Measurements from ENCODE around the gene TLCD5. TPM values are rescaled to one million over a fixed set of nuclear protein-coding genes. Genes with fewer than 3 reads are reported as not detected.

The TLCD5 gene
- total RNA-seq, 1 experiment from 2014 or later: 7.1 TPM

DNA sequence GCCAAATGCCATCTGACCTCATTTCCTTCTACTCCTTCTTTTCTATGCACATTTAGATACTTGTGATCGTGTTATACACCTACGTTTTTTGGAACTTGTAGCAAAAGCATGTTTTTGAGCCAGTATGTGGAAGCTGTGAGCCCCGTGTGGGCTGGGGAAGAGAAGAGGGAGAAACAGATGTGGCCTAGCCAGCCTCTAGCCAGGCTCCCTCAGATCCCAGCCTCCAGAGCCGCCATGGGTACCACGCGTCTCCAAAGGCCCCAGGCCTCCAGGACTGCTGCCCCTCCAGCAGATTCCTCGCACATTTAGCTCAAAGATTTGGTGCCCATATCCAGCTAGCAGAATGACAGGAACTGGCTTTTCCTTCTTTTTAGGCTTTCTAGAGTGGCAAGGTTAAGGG, 17.0 kb upstream of the TLCD5 start:
- H4K8ac ChIP-seq (replicated peaks; ENCODE audit: insufficient read length, low read depth, low read length): no peak overlapping the region
- no peak overlapping the region for H2AK5ac ChIP-seq (ENCODE audit: insufficient read length, low read length)
- H3K4me1 ChIP-seq (ENCODE audit: insufficient read depth, low read length): no peaks in the 10 kb centered on the region; the same call in 1 of the 2 replicates
- no peak overlapping the region for H2BK20ac ChIP-seq (ENCODE audit: low read depth, low read length, poor library complexity, severe bottlenecking)
- H2AFZ ChIP-seq (ENCODE audit: low read length): no peak overlapping the region
- H2BK5ac ChIP-seq (ENCODE audit: insufficient read length, low read length): no peak overlapping the region
- H3T11ph ChIP-seq (ENCODE audit: low read length): no peak overlapping the region
- H3K4me3 Mint-ChIP-seq: no peak overlapping the region
- no peak overlapping the region for H4K91ac ChIP-seq (ENCODE audit: insufficient read length, low read depth, low read length)
- no peak overlapping the region for H4K5ac ChIP-seq (ENCODE audit: insufficient read length, low read depth, low read length)
- H3K79me1 ChIP-seq (ENCODE audit: insufficient read depth, low read depth, low read length, poor library complexity, severe bottlenecking): no peaks in the 10 kb centered on the region
- H3K14ac ChIP-seq (ENCODE audit: insufficient read depth, low read length): no peak overlapping the region
- H3K18ac ChIP-seq (ENCODE audit: insufficient read length, low read depth, low read length): no peak overlapping the region
- no peaks in the 10 kb centered on the region for H3K36me3 Mint-ChIP-seq (ENCODE audit: insufficient read depth in 1 of 3, low read depth in 3 of 3)
- H3K23ac ChIP-seq (ENCODE audit: insufficient read length, low read depth, low read length): no peak overlapping the region
- H4K20me1 ChIP-seq (ENCODE audit: control insufficient read depth, insufficient read depth, insufficient read length): no peaks in the 10 kb centered on the region
- H3K27ac Mint-ChIP-seq: no peak overlapping the region
- H3K79me2 ChIP-seq (ENCODE audit: insufficient read depth, low read length): no peaks in the 10 kb centered on the region
- no peaks in the 10 kb centered on the region for H3K9me3 Mint-ChIP-seq
- no CpG with 5 or more reads among the region's 7 CpGs for WGBS (ENCODE audit: extremely low coverage, insufficient read length, low lambda C conversion rate)
- DNase-seq: no peak
- no peak overlapping the region for H2BK12ac ChIP-seq (ENCODE audit: insufficient read length, low read depth, low read length)
- TF ChIP-seq CTCF (conservative IDR thresholded peaks at IDR 0.05): no peak
- no peak overlapping the region for H3K56ac ChIP-seq (ENCODE audit: insufficient read length, low read depth, low read length)
- H3K9me3 ChIP-seq (ENCODE audit: control insufficient read depth, low read depth, low read length): no peaks in the 10 kb centered on the region
- H3K27me3 Mint-ChIP-seq (ENCODE audit: low read depth): peaks cover 15% of the 10 kb centered on the region
- H3K4ac ChIP-seq (ENCODE audit: low read depth, low read length): no peak overlapping the region
- peaks cover 20 to 24% of the 10 kb centered on the region in 2 experiments for H3K4me1 Mint-ChIP-seq
- no peak overlapping the region for H3K4me2 ChIP-seq (ENCODE audit: insufficient read depth, insufficient read length, low read length)
- H2BK15ac ChIP-seq (ENCODE audit: low read depth, low read length): no peak overlapping the region
- no peak overlapping the region for H3K27ac ChIP-seq (ENCODE audit: insufficient read length, low read depth, low read length)
- no peaks in the 10 kb centered on the region for H3K27me3 ChIP-seq (ENCODE audit: insufficient read depth, low read length)
- no peaks in the 10 kb centered on the region for H3K23me2 ChIP-seq (ENCODE audit: insufficient read length, low read depth, low read length, poor library complexity, severe bottlenecking)
- no peak overlapping the region for H3K9ac ChIP-seq (ENCODE audit: extremely low read depth, insufficient read length, low read length)
- H2BK120ac ChIP-seq (ENCODE audit: low read depth, low read length, poor library complexity, severe bottlenecking): no peak overlapping the region
